Right renal cortex interstitium (tissue), 3 donors: ENCODE data around the gene TPRG1. TPM values are rescaled to one million over a fixed set of nuclear protein-coding genes. Genes with fewer than 3 reads are reported as not detected.
"Not testable (repeated sequence)": the region's sequence is repeated elsewhere in the genome, so short reads cannot be mapped to it uniquely, and the experiment has no call there.

ENCODE experiments used
- DNase-seq, 3 donors: peaks; one replicate each; pipeline ENCODE4 v3.0.0-alpha.2; 2013; ENCODE audit warnings: low read depth in 3 of 3, low spot score in 2 of 3
- polyA plus RNA-seq, 3 donors: library from polyadenylated mRNA; unstranded; fragments of 120-200 nt; gene quantifications; one replicate each; pipeline ENCODE4 v1.2.1, GENCODE V29; 2013; ENCODE audit not compliant: insufficient read length in 3 of 3

The TPRG1 gene
- polyA plus RNA-seq, 3 donors = 0.40 to 1.2 (median 0.75) TPM

- DNase-seq = no peak
Measured at GRCh38 chr3:189307963-189308362, 136.2 kb downstream of the TPRG1 start.

- DNase-seq = no peak
Measured at GRCh38 chr3:189308608-189309007, 136.8 kb downstream of the TPRG1 start.

DNA sequence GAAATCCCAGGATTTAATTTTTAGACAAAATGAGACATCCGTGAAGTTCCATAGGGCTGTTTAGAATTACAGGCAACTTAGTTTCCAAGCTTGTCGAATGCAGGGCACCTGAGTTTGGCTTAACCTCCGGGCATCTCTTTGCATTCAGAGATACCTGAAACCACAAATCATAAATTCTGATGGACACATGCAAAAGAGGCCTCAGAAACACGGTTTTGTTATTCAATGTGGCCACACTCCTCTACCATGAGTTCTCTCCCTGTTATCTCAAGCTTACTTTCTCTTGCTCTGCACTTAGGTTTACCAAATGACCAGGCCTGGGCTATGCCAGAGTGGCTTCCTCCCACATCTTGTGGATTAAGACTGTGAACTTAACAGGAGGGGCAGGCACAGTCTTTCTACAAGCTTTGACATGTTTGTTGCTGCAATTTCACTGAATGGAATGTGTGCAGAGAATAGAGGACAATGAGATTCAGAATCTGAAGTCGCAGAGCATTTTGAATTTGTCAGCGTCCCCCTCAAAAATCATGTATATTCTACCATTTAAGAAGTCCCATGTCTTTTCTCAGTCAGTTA, 137.7 kb downstream of the TPRG1 start:
- no peak for DNase-seq

- no peak for DNase-seq
Measured at GRCh38 chr3:189311521-189311920, 139.8 kb downstream of the TPRG1 start.

DNA sequence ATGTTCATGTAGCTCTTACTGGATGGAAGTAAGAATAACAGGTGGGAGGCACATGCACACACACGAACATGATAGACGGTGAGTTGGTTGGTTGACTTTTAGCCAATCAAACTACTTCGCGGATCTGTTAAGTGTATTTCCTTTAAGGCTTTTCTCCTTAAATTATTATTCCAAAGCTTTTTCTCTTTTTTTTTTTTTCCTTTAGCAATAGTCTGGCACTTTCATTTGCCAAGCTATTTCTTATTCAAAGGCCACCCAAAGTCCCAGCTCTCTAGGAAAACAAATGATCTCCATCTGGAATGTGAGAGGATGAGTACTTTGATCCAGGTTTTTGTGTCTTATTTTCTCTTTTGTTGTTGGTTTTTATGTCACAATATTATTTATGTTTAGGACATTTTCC, 141.1 kb downstream of the TPRG1 start:
- no peak for DNase-seq

- no peak for DNase-seq
Measured at GRCh38 chr3:189316296-189317019, 144.7 kb downstream of the TPRG1 start.

- DNase-seq = no peak
Measured at GRCh38 chr3:189317911-189318310, 146.1 kb downstream of the TPRG1 start.

- DNase-seq = no peak
Measured at GRCh38 chr3:189320511-189320910, 148.7 kb downstream of the TPRG1 start.

GRCh38 chr3:189322339-189322738, 150.6 kb downstream of the TPRG1 start:
- DNase-seq = no peak

DNA sequence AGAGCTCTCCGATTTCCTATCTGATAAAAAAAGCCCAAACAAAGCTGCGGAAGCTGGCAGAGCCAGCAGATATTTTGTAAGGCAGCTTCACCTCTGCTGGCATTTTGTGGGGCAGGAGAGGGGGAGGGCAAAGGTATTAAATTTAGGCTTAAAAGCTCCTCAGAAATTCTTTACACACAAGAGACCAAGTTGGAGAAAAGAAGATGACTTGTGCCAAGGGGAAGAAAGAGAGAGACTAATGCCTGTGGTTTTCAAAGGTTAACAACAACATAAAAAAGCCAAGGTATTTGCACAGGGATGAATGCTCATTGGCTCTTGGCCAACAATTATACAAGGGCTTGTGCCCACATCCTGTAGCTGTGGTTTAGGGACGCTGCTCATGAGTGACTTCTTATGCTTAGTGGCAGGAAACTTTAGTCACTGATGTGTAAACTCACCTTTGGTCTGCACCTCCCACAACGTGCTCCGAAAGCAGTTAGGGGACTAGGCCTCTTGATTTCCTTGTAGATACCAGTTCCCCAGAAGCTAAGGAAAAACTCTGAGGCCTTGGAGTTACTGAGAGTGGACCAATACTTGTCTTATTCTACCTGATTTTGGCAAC, 152.9 kb downstream of the TPRG1 start:
- DNase-seq = peak; percentile 54 to 74 (median 73)

- no peak for DNase-seq
Measured at GRCh38 chr3:189325454-189325853, 153.7 kb downstream of the TPRG1 start.

DNA sequence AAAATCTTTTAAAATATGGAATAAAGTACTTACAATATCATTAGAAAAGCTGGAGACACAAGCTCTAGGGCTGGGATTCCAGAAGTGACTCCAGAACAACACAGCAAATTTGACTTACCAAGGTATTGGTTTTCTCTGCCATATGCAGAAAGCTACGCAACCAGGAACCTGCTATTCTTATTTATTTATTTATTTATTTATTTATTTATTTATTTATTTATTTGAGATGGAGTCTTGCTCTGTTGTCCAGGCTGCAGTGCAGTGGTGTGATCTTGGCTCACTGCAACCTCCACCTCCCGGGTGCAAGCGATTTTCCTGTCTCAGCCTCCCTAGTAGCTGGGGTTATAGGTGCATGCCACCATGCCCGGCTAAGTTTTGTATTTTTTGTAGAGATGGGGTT, 157.9 kb downstream of the TPRG1 start:
- not testable (repeated sequence) for DNase-seq

DNA sequence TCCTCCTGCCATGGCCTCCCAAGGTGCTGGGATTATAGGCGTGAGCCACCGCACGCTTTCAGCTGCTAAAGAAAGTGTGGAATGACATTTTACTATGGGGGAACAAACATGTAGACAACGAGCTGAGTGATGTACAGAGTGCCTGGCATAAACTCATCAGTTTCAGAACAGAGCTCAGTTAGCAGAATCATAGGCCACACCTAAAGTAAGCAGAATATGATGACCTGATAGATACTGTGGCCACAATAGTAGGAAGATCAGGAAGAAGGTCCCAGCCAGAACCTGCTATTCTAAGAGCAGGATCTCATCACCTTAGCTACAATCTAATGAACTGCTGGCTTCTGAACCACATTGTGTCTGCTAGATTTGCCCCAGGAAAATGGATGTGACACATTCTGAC, 158.3 kb downstream of the TPRG1 start:
- no peak for DNase-seq

GRCh38 chr3:189331002-189331418, 159.2 kb downstream of the TPRG1 start:
- DNase-seq = no peak

GRCh38 chr3:189334064-189334920, 162.5 kb downstream of the TPRG1 start:
- DNase-seq = no peak

DNA sequence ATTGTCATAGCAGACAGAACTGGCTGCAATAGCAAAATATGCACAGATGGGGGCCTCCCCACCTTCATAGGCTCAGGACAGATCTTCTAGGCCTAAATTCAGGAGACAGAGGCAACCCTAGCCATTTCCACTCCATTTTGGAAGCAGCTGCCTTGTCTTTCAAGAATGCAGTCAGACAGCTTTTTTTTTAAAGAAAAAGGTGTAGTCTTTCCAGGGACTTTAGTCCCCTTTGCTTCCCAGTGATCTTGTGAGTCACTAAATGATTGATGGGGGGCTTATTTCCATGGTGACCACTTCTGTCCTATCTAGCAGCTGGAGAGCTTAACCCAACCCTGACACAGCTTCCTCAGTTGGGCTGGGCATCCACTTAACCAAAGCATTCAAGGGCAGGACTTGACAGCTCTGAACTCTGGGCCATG, 165.9 kb downstream of the TPRG1 start:
- DNase-seq = no peak

DNA sequence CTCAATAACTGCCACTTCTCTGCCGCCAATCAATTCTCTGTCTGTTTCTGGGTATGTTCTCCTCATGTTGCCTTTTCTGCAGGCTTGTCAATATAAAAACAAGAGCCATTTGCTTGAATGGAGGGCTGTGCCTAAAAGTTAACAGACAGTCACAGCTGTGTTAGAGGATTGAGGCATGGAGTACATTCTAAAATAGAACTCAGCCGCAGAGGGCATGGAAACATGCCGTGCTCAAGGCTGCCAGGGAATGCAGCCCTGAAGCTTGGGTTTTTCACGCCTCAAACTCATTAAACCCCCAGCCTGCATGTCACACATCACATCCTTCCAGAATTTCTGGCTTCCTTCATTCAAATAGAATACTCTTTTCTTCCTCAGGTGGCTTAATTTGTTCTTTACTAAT, 166.6 kb downstream of the TPRG1 start:
- DNase-seq = no peak

- DNase-seq = no peak
Measured at GRCh38 chr3:189339996-189340395, 168.2 kb downstream of the TPRG1 start.

DNA sequence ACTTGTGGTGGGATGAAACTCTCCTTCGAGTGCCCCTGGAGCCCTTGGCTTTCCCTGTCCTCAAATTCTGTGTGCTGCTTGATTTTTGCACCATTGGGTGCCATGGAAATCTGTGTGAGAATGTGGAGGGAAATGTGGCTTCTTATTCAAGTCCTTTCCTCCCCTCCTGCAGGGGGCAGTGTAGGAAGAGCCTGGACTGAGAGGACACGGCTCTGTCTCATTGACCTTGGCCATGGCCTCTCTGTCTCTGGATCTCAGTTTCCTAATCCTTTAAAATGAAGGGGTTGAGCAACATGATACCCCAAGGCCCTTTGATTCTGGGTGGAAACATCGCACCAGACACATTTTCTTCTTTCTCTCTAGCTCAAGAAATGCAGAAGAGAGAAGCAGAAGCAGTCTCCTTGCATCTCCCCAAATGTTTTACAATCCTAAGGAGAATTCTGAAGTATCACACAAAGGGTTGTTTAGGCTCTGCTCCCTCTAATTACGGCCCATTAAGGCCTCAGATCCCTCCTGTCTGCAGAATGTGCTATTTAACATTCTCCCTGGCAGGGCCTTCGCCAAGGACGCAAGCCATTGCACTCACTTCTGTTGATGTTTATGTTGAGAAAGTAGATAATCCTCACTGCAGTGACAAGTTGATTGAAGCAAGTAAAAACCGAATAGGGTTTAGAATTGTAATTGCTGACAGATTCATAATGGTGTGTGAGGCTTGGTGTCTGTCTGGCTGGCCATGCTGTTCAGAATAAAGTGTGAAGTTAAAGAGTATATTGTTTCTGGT, 169.1 kb downstream of the TPRG1 start:
- DNase-seq = no peak

DNA sequence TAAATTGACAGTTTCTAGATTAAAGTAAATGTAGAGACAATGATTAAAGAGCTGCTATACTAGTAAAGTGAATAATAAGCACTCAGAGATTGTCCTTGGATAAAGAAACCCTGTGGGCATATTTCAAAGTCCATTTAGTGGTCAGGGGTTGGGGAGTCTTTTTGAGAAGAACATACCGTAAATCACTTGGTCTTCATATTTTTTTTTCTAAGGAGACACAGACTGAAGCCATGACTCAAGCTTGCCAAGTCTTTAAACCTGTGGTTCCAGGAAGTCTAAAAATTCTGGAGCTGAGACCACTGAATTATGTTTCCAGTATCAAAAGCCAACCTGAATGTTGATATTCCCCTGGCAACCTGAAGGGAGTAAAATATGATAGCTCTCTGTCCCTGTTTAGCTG, 171.0 kb downstream of the TPRG1 start:
- DNase-seq = no peak
